ENCODE data around the gene DNAAF3. TPM values are rescaled to one million over a fixed set of nuclear protein-coding genes. Genes with fewer than 3 reads are reported as not detected.

The DNAAF3 gene
- total and polyA plus RNA-seq, 4 donors: 10.9 to 52.3 (median 13.7) TPM

DNA sequence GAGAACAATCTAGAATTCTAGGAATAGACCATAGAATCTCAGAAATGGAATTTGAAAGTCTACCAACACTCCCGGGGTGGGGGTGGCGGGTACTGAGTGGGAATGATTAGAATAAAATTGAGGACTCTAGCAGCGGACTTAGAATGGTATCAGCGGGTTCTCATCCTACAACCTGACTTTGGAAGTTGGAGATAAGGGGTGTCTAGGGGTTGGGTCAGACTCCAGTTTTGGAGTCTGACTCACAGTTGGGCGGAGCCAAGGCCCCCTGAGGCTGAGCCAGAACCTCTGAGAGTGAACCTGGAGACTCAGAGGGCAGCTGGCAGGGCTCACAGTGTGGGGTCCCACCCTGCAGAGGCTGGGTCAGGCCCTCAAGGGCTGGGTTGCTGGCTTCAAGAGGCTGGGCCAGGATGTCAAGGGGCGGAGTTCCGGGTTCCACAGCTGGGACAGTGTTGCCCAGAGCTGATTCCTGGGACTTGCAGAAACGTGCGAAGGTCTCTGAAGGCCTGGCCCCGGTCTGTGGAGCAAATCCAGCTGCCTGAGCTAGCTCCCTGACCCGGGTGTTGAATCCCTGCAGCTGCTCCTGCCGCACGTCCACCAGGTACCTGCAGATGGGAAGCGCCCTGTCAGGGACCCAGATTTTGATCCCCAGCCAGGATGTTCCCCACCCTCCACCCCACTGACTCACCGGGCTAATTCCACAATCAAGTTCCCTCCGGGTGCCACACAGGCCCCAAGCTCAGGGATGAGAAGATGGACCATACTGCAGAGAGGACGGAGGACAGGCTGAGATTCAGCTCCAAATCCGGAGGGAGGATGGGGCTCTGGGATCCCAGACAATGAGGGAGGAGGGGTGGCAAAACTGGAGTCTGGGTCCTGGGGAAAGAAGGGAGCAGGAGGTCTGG is 7.3 kb downstream of the DNAAF3 start:
- Histone ChIP-seq H3K27me3 (ENCODE audit: control insufficient read depth in 3 of 3, insufficient read depth in 3 of 3, low read length in 2 of 3) (peaks cover 8 to 51% (median 26%) of the 10 kb centered on the region in 3 donors), H3K4me3 (no peak overlapping the region), H3K36me3 (ENCODE audit: control insufficient read depth in 4 of 4, insufficient read depth in 4 of 4, low read length in 4 of 4) (no peaks in the 10 kb centered on the region), H3K9ac (ENCODE audit: insufficient read depth in 1 of 2, low read length in 2 of 2) (no peak overlapping the region), H3K27ac (ENCODE audit: low read depth in 1 of 2, low read length in 1 of 2) (peak overlapping the region in 1 of 2 donors; percentile 97), H3K9me3 (ENCODE audit: control insufficient read depth in 4 of 4, insufficient read depth in 3 of 4, low read length in 3 of 4) (peaks cover 0 to 2% (median 0%) of the 10 kb centered on the region in 4 donors), H3K4me1 (ENCODE audit: control insufficient read depth in 5 of 5, insufficient read depth in 5 of 5, low read length in 5 of 5) (peaks cover 0 to 2% (median 0%) of the 10 kb centered on the region in 5 donors)
- ATAC-seq (ENCODE audit: insufficient read depth, low FRiP score): no peak
- WGBS, 2 donors: 63 to 85% methylated on average over 18 of the region's 18 CpGs
- no peak for DNase-seq
- TF ChIP-seq, protein P1, sequence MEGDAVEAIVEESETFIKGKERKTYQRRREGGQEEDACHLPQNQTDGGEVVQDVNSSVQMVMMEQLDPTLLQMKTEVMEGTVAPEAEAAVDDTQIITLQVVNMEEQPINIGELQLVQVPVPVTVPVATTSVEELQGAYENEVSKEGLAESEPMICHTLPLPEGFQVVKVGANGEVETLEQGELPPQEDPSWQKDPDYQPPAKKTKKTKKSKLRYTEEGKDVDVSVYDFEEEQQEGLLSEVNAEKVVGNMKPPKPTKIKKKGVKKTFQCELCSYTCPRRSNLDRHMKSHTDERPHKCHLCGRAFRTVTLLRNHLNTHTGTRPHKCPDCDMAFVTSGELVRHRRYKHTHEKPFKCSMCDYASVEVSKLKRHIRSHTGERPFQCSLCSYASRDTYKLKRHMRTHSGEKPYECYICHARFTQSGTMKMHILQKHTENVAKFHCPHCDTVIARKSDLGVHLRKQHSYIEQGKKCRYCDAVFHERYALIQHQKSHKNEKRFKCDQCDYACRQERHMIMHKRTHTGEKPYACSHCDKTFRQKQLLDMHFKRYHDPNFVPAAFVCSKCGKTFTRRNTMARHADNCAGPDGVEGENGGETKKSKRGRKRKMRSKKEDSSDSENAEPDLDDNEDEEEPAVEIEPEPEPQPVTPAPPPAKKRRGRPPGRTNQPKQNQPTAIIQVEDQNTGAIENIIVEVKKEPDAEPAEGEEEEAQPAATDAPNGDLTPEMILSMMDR (IDR thresholded peaks at IDR 0.05; ENCODE audit: control extremely low read depth, extremely low read depth): no peak

DNA sequence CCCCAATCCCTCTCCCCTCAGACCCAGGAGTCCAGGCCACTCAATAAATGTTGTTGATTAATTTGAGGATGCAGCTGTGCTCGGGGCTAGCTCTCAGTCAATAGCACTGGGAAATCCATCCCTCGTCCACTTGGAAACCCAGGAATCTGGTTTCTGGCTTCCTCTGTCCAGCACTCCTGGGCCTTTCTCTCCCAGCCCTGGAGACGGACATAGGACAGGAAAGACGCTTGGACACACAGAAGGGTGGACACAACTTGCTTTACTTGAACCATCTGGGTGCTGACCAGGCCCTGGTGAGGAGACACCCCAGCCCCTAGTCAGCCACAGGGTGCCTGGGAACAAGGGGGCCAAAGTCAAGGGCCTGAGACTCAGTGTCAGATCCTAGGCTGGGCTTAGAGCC is 8.0 kb downstream of the DNAAF3 start:
- H3K9ac ChIP-seq (ENCODE audit: insufficient read depth in 1 of 2, low read length in 2 of 2): no peak overlapping the region
- ATAC-seq (ENCODE audit: insufficient read depth, low FRiP score) (no peak), DNase-seq (no peak)
- peaks cover 8 to 48% (median 26%) of the 10 kb centered on the region in 3 donors for H3K27me3 ChIP-seq (ENCODE audit: control insufficient read depth in 3 of 3, insufficient read depth in 3 of 3, low read length in 2 of 3)
- WGBS, 2 donors: 60 to 86% methylated on average over 4 of the region's 4 CpGs
- no peak overlapping the region for H3K4me3 ChIP-seq
- TF ChIP-seq, protein P1 (IDR thresholded peaks at IDR 0.05; ENCODE audit: control extremely low read depth, extremely low read depth): no peak
- peaks cover 0 to 2% (median 0%) of the 10 kb centered on the region in 4 donors for H3K9me3 ChIP-seq (ENCODE audit: control insufficient read depth in 4 of 4, insufficient read depth in 3 of 4, low read length in 3 of 4)
- H3K27ac ChIP-seq (ENCODE audit: low read depth in 1 of 2, low read length in 1 of 2): peak overlapping the region in 1 of 2 donors; percentile 97
- H3K4me1 ChIP-seq (ENCODE audit: control insufficient read depth in 5 of 5, insufficient read depth in 5 of 5, low read length in 5 of 5): peaks cover 0 to 2% (median 0%) of the 10 kb centered on the region in 5 donors
- no peaks in the 10 kb centered on the region for H3K36me3 ChIP-seq (ENCODE audit: control insufficient read depth in 4 of 4, insufficient read depth in 4 of 4, low read length in 4 of 4)

DNA sequence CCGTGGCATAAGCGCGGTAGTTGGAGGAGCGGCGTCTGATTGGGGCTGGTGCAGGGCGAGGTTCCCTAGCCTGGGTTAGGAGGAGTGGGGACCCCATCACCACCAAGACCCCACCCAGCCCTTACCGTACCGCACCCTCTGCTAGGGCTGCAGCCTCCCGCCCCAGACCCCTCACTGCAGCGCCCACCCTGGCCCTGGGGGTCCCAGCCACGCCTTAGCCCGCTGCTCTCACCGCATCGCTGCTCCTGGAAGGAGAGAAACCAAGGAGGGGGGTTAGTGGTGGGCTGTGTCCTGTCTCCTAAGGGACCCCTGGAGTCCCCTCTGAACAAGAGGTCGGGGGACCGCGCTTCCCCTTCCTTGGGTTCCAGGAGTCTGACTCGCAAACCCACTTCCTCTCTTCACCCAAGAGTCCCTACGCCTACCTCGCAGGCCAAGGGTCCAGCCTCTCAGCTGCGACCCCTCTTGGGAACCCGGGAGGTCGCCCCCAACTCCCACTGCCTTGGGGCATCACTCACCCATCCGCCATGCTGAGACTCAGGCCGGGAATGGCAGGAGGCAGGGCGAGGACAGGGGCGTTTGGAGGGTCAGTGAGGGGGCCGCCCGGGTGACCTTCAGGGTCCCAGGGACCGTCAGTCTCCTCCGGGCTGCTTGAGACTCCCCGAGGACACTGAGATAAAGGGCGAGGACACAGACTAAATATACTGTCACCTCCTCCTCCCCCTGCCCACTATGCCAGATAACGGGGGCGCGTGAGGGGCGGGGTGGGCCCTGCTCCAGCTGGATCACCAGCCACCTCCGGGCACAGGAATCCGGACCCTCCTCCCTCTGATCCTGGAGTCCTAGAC is 9.1 kb downstream of the DNAAF3 start, which contains the start of gene TNNI3:
Gene TNNI3 (minus strand): TSS at position 669 of the 845 bp plus-strand sequence. CDS start 143 bp downstream, at position 526.
- Histone ChIP-seq H3K36me3 (ENCODE audit: control insufficient read depth in 4 of 4, insufficient read depth in 4 of 4, low read length in 4 of 4) (no peaks in the 10 kb centered on the region), H3K27ac (ENCODE audit: low read depth in 1 of 2, low read length in 1 of 2) (peak within 1 kb of the TSS in 1 of 2 donors; percentile 97), H3K4me1 (ENCODE audit: control insufficient read depth in 5 of 5, insufficient read depth in 5 of 5, low read length in 5 of 5) (peaks cover 0 to 2% (median 0%) of the 10 kb centered on the region in 5 donors), H3K4me3 (no peak within 1 kb of the TSS), H3K27me3 (ENCODE audit: control insufficient read depth in 3 of 3, insufficient read depth in 3 of 3, low read length in 2 of 3) (peaks cover 8 to 42% (median 21%) of the 10 kb centered on the region in 3 donors), H3K9ac (ENCODE audit: insufficient read depth in 1 of 2, low read length in 2 of 2) (no peak within 1 kb of the TSS), H3K9me3 (ENCODE audit: control insufficient read depth in 4 of 4, insufficient read depth in 3 of 4, low read length in 3 of 4) (peaks cover 0 to 2% (median 0%) of the 10 kb centered on the region in 4 donors)
- 25 to 43% methylated on average over 36 to 39 of the region's 39 CpGs for WGBS, 2 donors
- no peak for ATAC-seq (ENCODE audit: insufficient read depth, low FRiP score)
- TF ChIP-seq, protein P1 (IDR thresholded peaks at IDR 0.05; ENCODE audit: control extremely low read depth, extremely low read depth): no peak
- no peak for DNase-seq
